Activated CD4-positive, alpha-beta T cell treated with anti-CD3 and anti-CD28 coated beads, Interleukin-2, amount 50 U/mL, for 48 hours (primary cell): ENCODE data around the gene NAPG.
"Not testable (repeated sequence)": the region's sequence is repeated elsewhere in the genome, so short reads cannot be mapped to it uniquely, and the experiment has no call there.

Experiments used
- DNase-seq, 2 experiments: peaks; one replicate each; pipeline ENCODE4 v3.0.0-alpha.2; 2020

NAPG gene

GRCh38 chr18:10557085-10557677 is 31.4 kb downstream of the NAPG start:
- DNase-seq: no peak

GRCh38 chr18:10558243-10558966 is 32.6 kb downstream of the NAPG start:
- DNase-seq: no peak

- DNase-seq: no peak
These were observed 33.1 kb downstream of the NAPG start for GRCh38 chr18:10558967-10559298.

- no peak for DNase-seq
These were observed 34.0 kb downstream of the NAPG start for GRCh38 chr18:10559553-10560451.

- peak; percentile 72 to 78 for DNase-seq
These were observed 34.7 kb downstream of the NAPG start for GRCh38 chr18:10560452-10561045.

- no peak for DNase-seq
These were observed 36.9 kb downstream of the NAPG start for GRCh38 chr18:10562773-10563160.

GRCh38 chr18:10563886-10564285 is 38.1 kb downstream of the NAPG start:
- no peak for DNase-seq

- no peak for DNase-seq
These were observed 39.3 kb downstream of the NAPG start for GRCh38 chr18:10564975-10565773.

GRCh38 chr18:10565835-10566234 is 40.0 kb downstream of the NAPG start:
- DNase-seq: no peak

GRCh38 chr18:10566390-10566789 is 40.6 kb downstream of the NAPG start:
- no peak for DNase-seq

- DNase-seq: not testable (repeated sequence)
These were observed 44.1 kb downstream of the NAPG start for GRCh38 chr18:10569941-10570340.

GRCh38 chr18:10570622-10571021 is 44.8 kb downstream of the NAPG start:
- DNase-seq: no peak

GRCh38 chr18:10571537-10571936 is 45.7 kb downstream of the NAPG start:
- DNase-seq: no peak

GRCh38 chr18:10573261-10573660 is 47.4 kb downstream of the NAPG start:
- not testable (repeated sequence) for DNase-seq

GRCh38 chr18:10574412-10574811 is 48.6 kb downstream of the NAPG start:
- DNase-seq: not testable (repeated sequence)

- not testable (repeated sequence) for DNase-seq
These were observed 52.2 kb downstream of the NAPG start for GRCh38 chr18:10577842-10578572.

GRCh38 chr18:10578573-10578899 is 52.7 kb downstream of the NAPG start:
- not testable (repeated sequence) for DNase-seq

GRCh38 chr18:10579079-10579867 is 53.4 kb downstream of the NAPG start:
- no peak for DNase-seq

- DNase-seq: no peak
These were observed 54.4 kb downstream of the NAPG start for GRCh38 chr18:10580215-10580614.

- no peak for DNase-seq
These were observed 59.4 kb downstream of the NAPG start for GRCh38 chr18:10585260-10585659.

GRCh38 chr18:10588975-10589374 is 63.1 kb downstream of the NAPG start:
- DNase-seq: no peak
